Ovary (tissue), 9 donors: ENCODE data around the gene PNMA8C. TPM values are rescaled to one million over a fixed set of nuclear protein-coding genes. Genes with fewer than 3 reads are reported as not detected.
A peak's percentile ranks its signal among the peaks of the same experiment; 100 is the strongest.

ENCODE experiments used
- DNase-seq, 5 donors: peaks; one replicate each; pipeline ENCODE4 v3.0.0-alpha.2; 2019 to 2020
- H3K27ac ChIP-seq, 2 donors: fragments of 200-600 bp; one replicate each; pipeline versions ENCODE4 v1.5.1 to v1.8.0; 2019 to 2022
- H3K27me3 ChIP-seq: fragments of 200-600 bp; one replicate; pipeline ENCODE4 v1.8.0; 2022
- H3K36me3 ChIP-seq: fragments of 200-600 bp; sonication (generic); one replicate; pipeline ENCODE4 v1.5.1; 2019
- H3K4me1 ChIP-seq: one replicate; pipeline ENCODE4 v1.8.1; 2013; ENCODE audit warnings: mild to moderate bottlenecking, moderate library complexity; ENCODE audit not compliant: insufficient read depth
- H3K4me3 ChIP-seq: fragments of 200-600 bp; sonication (generic); one replicate; pipeline ENCODE4 v1.5.1; 2017
- H3K9me3 ChIP-seq, 2 donors: fragments of 200-600 bp in 1 of 2; sonication (generic) in 1 of 2; one replicate each; pipeline versions ENCODE4 v1.5.1 to v1.8.1; 2013 to 2019; ENCODE audit warnings: mild to moderate bottlenecking in 1 of 2, moderate library complexity in 1 of 2
- CTCF ChIP-seq, 3 donors: fragments of 450-650 bp in 2 of 3; fragments of 200-600 bp in 1 of 3; IDR thresholded peaks; one replicate each; pipeline versions ENCODE4 v1.5.1 to v1.8.0; 2016 to 2022; ENCODE audit warnings: antibody characterized with exemption in 3 of 3, mild to moderate bottlenecking in 1 of 3
- EP300 ChIP-seq: sonication (generic); formaldehyde crosslinking; IDR thresholded peaks from one replicate; pipeline ENCODE4 v1.6.1; 2017; ENCODE audit warnings: antibody characterized with exemption
- POLR2A ChIP-seq: fragments of 450-650 bp; IDR thresholded peaks from one replicate; pipeline ENCODE4 v1.6.1; 2017; ENCODE audit warnings: antibody characterized with exemption, mild to moderate bottlenecking, moderate library complexity
- WGBS, 3 donors: extraction: QIAGEN DNeasy Blood & Tissue Kit in 1 of 3; methylation state at CpG; one replicate each; pipeline versions ENCODE4 v1.1.5 to v1.1.7; 2013 to 2017; 5-methylcytosine and 5-hydroxymethylcytosine counted together
- intact Hi-C, 4 donors: fragments of 100-400 bp; cut with DNase I; formaldehyde crosslinking; loops; one replicate each; pipeline versions ENCODE4 v1.11.0 to v1.15.1; 2022 to 2023
- polyA plus RNA-seq, 2 donors: library from polyadenylated mRNA; stranded (reverse); fragments of 200-250 nt in 1 of 2; fragments of 350-450 nt in 1 of 2; fragmentation: Illumina TruSeq in 1 of 2; extraction: RNeasy Lipid Tissue Mini Kit (QIAGEN cat#74804) in 1 of 2; gene quantifications; one replicate each; pipeline ENCODE4 v1.2.3, GENCODE V29; 2013 to 2014
- total RNA-seq, 7 donors: library from RNA; depleted of rRNA in 2 of 7; stranded (reverse); fragments of >200 nt in 2 of 7; fragmentation: NEBNext Ultra II Directional in 3 of 7; extraction: Animal tissue kit (Norgen Biotek cat#: 25700) in 3 of 7; gene quantifications; one replicate each; pipeline versions ENCODE4 v1.1.0 to v1.2.4, GENCODE V29; 2016 to 2023
- donor health status: DM: no; HTN: no; CAD: no; lungs with moderate emphysema.
- donor health status: DM: no; HTN: no; CAD: no.
- donor health status: Bipolar disorder and iron deficiency.
- donor health status: DM: yes; HTN: yes; CAD: no.
- donor health status: DM: no; HTN: no; CAD: no.
- donor health status: DM: yes; HTN: yes; CAD: no.

Gene PNMA8C
- total and polyA plus RNA-seq, 9 donors, result 0.15 to 0.82 (median 0.35) TPM; not detected in 1

- Histone ChIP-seq H3K36me3 (no peaks in the 10 kb centered on the region), H3K9me3 (no peaks in the 10 kb centered on the region), H3K4me3 (no peak overlapping the region), H3K27ac (peak overlapping the region; percentile 56 to 80), H3K27me3 (no peaks in the 10 kb centered on the region), H3K4me1 (peaks cover 23% of the 10 kb centered on the region)
- DNase-seq, result peak; percentile 80 to 89 (median 84)
- intact Hi-C loops, result no loop called here
- TF ChIP-seq POLR2A, result no peak
- WGBS, 3 donors, result 2 to 5% (median 3%) methylated on average over 11 of the region's 11 CpGs
Measured at GRCh38 chr19:46408664-46409039, 20.1 kb downstream of the PNMA8C start.

- peak overlapping the region; percentile 56 to 80 for H3K27ac ChIP-seq
- H3K27me3 ChIP-seq, result no peaks in the 10 kb centered on the region
- TF ChIP-seq POLR2A (no peak), EP300 (no peak), CTCF (IDR thresholded peaks at IDR 0.05) (no peak)
- 6 to 10% (median 10%) methylated on average over 23 of the region's 23 CpGs for WGBS, 3 donors
- H3K9me3 ChIP-seq, result no peaks in the 10 kb centered on the region
- intact Hi-C loops, result no loop called here
- peaks cover 23% of the 10 kb centered on the region for H3K4me1 ChIP-seq
- no peaks in the 10 kb centered on the region for H3K36me3 ChIP-seq
- H3K4me3 ChIP-seq, result no peak overlapping the region
- peak in 2 of 5 donors; percentile 50 to 56 for DNase-seq
Measured at GRCh38 chr19:46407856-46408663, 20.7 kb downstream of the PNMA8C start.

GRCh38 chr19:46406976-46407375, 21.8 kb downstream of the PNMA8C start:
- H3K4me1 ChIP-seq, result peaks cover 22% of the 10 kb centered on the region
- no peak for TF ChIP-seq EP300
- TF ChIP-seq POLR2A, result no peak
- no peak for TF ChIP-seq CTCF (IDR thresholded peaks at IDR 0.05)
- H3K36me3 ChIP-seq, result no peaks in the 10 kb centered on the region
- no peaks in the 10 kb centered on the region for H3K9me3 ChIP-seq
- intact Hi-C loops, result no loop called here
- H3K27me3 ChIP-seq, result no peaks in the 10 kb centered on the region
- DNase-seq, result peak in 1 of 5 donors; percentile 18
- peak overlapping the region in 1 of 2 donors; percentile 80 for H3K27ac ChIP-seq
- no peak overlapping the region for H3K4me3 ChIP-seq
- WGBS, 3 donors, result 4 to 8% (median 5%) methylated on average over 6 of the region's 6 CpGs

- peak; percentile 60 to 76 (median 66) for DNase-seq
- peaks cover 22% of the 10 kb centered on the region for H3K4me1 ChIP-seq
- no peaks in the 10 kb centered on the region for H3K9me3 ChIP-seq
- TF ChIP-seq EP300, result no peak
- TF ChIP-seq CTCF (IDR thresholded peaks at IDR 0.05), result peak in 1 of 3 donors; percentile 23
- no peaks in the 10 kb centered on the region for H3K36me3 ChIP-seq
- H3K27me3 ChIP-seq, result no peaks in the 10 kb centered on the region
- intact Hi-C loops, result loop anchor here in 2 of 4 donors (2.0 kb wide), 2 partner anchors 82 to 84 kb away; no protein-coding TSS in a partner anchor
- 5 to 12% (median 8%) methylated on average over 39 to 41 of the region's 41 CpGs for WGBS, 3 donors
- peak overlapping the region; percentile 74 to 78 for H3K27ac ChIP-seq
- peak overlapping the region; percentile 41 for H3K4me3 ChIP-seq
Measured at GRCh38 chr19:46404753-46405468, 23.8 kb downstream of the PNMA8C start.
